CMK (cell line): Measurements from ENCODE around the gene DDAH2.
A peak's percentile ranks its signal among the peaks of the same experiment; 100 is the strongest.

Experiments
- DNase-seq: peaks from one replicate; pipeline ENCODE4 v3.0.0-alpha.2; 2010; ENCODE audit warnings: low read depth

Gene DDAH2

GRCh38 chr6:31761343-31761742 is 32.2 kb upstream of the DDAH2 start:
- no peak for DNase-seq

GRCh38 chr6:31760790-31761189 is 31.7 kb upstream of the DDAH2 start:
- DNase-seq, result no peak

GRCh38 chr6:31758281-31758680 is 29.2 kb upstream of the DDAH2 start:
- DNase-seq, result no peak

GRCh38 chr6:31752739-31753319 is 23.7 kb upstream of the DDAH2 start:
- DNase-seq, result no peak

GRCh38 chr6:31750411-31751022 is 21.4 kb upstream of the DDAH2 start:
- DNase-seq, result no peak

- DNase-seq, result no peak
These were observed 20.4 kb upstream of the DDAH2 start for GRCh38 chr6:31749301-31750036.

- no peak for DNase-seq
These were observed 15.3 kb upstream of the DDAH2 start for GRCh38 chr6:31744422-31744821.

GRCh38 chr6:31742894-31743293 is 13.8 kb upstream of the DDAH2 start:
- DNase-seq, result no peak

- DNase-seq, result no peak
These were observed 12.7 kb upstream of the DDAH2 start for GRCh38 chr6:31741815-31742214.

- no peak for DNase-seq
These were observed 11.5 kb upstream of the DDAH2 start for GRCh38 chr6:31740397-31741223.

- DNase-seq, result peak; percentile 99
These were observed 10.7 kb upstream of the DDAH2 start, which contains the start of gene MSH5 for GRCh38 chr6:31739639-31740396. TSS of gene MSH5 (plus strand) at chr6:31740005. CDS start at chr6:31740467, 462 bp downstream.

GRCh38 chr6:31737991-31738979 is 9.2 kb upstream of the DDAH2 start:
- peak; percentile 83 for DNase-seq

- DNase-seq, result peak; percentile 86
These were observed 8.4 kb upstream of the DDAH2 start for GRCh38 chr6:31737315-31737990.

GRCh38 chr6:31736768-31737314 is 7.7 kb upstream of the DDAH2 start:
- no peak for DNase-seq

GRCh38 chr6:31736021-31736767 is 7.1 kb upstream of the DDAH2 start, which contains the start of gene CLIC1:
TSS of gene CLIC1 (minus strand) at chr6:31736530. CDS start at chr6:31736300, 230 bp downstream.
- DNase-seq, result peak; percentile 92

- peak; percentile 82 for DNase-seq
These were observed 5.8 kb upstream of the DDAH2 start for GRCh38 chr6:31734821-31735406.

- no peak for DNase-seq
These were observed 5.2 kb upstream of the DDAH2 start for GRCh38 chr6:31734247-31734820.

- DNase-seq, result no peak
These were observed 4.6 kb upstream of the DDAH2 start for GRCh38 chr6:31733734-31734133.
